MCF 10A (cell line): Measurements from ENCODE around the gene TRDN. TPM values are rescaled to one million over a fixed set of nuclear protein-coding genes. Genes with fewer than 3 reads are reported as not detected.
A peak's percentile ranks its signal among the peaks of the same experiment; 100 is the strongest.
"Not testable (repeated sequence)": the region's sequence is repeated elsewhere in the genome, so short reads cannot be mapped to it uniquely, and the experiment has no call there.

ENCODE experiments used
- BruUV-seq: library from RNA; stranded (reverse); fragments of 400-500 nt; replicated peaks from 2 replicates; lab custom pipeline; 2021; lab: Mats Ljungman, UMichigan
- CTCF ChIA-PET: fragments of 300-600 bp; sonication (Branson Sonifier 250); formaldehyde crosslinking; extraction: SDS; loops from one replicate; lab custom pipeline; 2021; ENCODE audit warnings: antibody characterized with exemption, inconsistent platforms; lab: Yijun Ruan, JAX
- POLR2A ChIA-PET: fragments of 300-600, 350-650 bp; sonication (Branson Sonifier 250); formaldehyde crosslinking; extraction: SDS; loops from one replicate; lab custom pipeline; 2020; ENCODE audit warnings: antibody characterized with exemption, inconsistent platforms; lab: Yijun Ruan, JAX
- DNase-seq: peaks from one replicate; pipeline ENCODE4 v3.0.0-alpha.2; 2018; ENCODE audit not compliant: unreplicated experiment
- H3K27ac Mint-ChIP-seq: one replicate; pipeline ENCODE4 v1.8.0; 2022; ENCODE audit warnings: mild to moderate bottlenecking, low read depth, mixed read lengths; ENCODE audit not compliant: unreplicated experiment
- H3K27me3 Mint-ChIP-seq: one replicate; pipeline ENCODE4 v1.8.0; 2022; ENCODE audit warnings: mixed read lengths; ENCODE audit not compliant: insufficient read depth, unreplicated experiment
- H3K36me3 Mint-ChIP-seq: one replicate; pipeline ENCODE4 v1.8.0; 2022; ENCODE audit warnings: mild to moderate bottlenecking, moderate library complexity, mixed read lengths; ENCODE audit not compliant: insufficient read depth, unreplicated experiment
- H3K4me1 Mint-ChIP-seq: one replicate; pipeline ENCODE4 v1.8.0; 2022; ENCODE audit warnings: mixed read lengths; ENCODE audit not compliant: insufficient read depth, unreplicated experiment
- H3K4me3 Mint-ChIP-seq: one replicate; pipeline ENCODE4 v1.8.0; 2022; ENCODE audit warnings: mild to moderate bottlenecking, moderate library complexity, mixed read lengths; ENCODE audit not compliant: unreplicated experiment
- H3K9me3 Mint-ChIP-seq: one replicate; pipeline ENCODE4 v1.8.0; 2022; ENCODE audit warnings: mixed read lengths; ENCODE audit not compliant: unreplicated experiment
- intact Hi-C: fragments of 100-400 bp; cut with micrococcal nuclease; formaldehyde crosslinking; loops from 2 replicates; pipeline ENCODE4 v1.14.1; 2022
- total RNA-seq: library from RNA; stranded (reverse); gene quantifications from 2 replicates; pipeline ENCODE4 v1.2.3, GENCODE V29; 2022
- TF ChIP-seq, protein P1 (sequence below): fragments of 200-600 bp; IDR thresholded peaks from one replicate; pipeline ENCODE4 v1.8.0; 2022; ENCODE audit warnings: antibody characterized with exemption, mild to moderate bottlenecking; ENCODE audit not compliant: unreplicated experiment

Gene TRDN
- total RNA-seq, 1 experiment from 2014 or later = not detected

DNA sequence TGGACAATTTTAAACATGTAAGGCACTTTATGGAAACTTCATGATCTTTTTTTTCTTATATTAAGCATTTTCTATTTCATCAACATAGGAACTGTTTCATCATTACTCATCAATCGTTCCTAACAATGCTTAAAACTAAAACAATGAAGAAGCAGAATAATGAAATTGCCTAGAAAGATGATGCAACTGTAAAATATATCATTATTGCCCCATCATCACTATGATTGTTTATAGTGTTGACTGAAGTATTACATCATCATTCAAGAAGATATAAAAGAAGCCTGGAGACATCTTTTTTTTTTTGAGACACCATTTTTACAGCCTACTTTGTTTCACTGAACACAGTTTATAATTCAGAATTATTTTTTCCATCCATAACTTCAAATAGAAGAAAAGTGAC is 147.2 kb downstream of the TRDN start:
- BruUV-seq = no TSS peak
- CTCF ChIA-PET = no interaction called here

DNA sequence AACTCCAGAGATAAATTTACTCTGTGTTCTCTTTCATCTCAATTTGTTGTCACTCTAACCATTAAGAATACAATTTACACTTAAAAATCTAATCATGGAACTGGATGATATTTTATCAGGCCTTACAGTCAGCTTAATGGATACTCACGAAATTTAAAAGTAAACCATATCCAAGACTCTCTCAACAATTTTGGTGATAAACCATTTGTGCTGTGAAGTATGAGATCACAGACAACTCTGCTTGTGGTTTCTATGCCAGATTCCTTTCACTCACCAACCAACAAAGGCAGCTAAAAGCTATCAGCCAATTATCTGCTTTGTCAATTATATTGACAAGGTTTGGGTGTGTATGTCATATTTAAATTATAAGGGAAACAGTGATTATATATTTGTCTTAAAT is 155.8 kb downstream of the TRDN start:
- Mint-ChIP-seq H3K9me3 (no peaks in the 10 kb centered on the region), H3K27ac (no peak overlapping the region), H3K36me3 (no peaks in the 10 kb centered on the region), H3K27me3 (peaks cover 79% of the 10 kb centered on the region), H3K4me1 (no peaks in the 10 kb centered on the region), H3K4me3 (no peak overlapping the region)
- intact Hi-C loops = no loop called here
- TF ChIP-seq, protein P1, sequence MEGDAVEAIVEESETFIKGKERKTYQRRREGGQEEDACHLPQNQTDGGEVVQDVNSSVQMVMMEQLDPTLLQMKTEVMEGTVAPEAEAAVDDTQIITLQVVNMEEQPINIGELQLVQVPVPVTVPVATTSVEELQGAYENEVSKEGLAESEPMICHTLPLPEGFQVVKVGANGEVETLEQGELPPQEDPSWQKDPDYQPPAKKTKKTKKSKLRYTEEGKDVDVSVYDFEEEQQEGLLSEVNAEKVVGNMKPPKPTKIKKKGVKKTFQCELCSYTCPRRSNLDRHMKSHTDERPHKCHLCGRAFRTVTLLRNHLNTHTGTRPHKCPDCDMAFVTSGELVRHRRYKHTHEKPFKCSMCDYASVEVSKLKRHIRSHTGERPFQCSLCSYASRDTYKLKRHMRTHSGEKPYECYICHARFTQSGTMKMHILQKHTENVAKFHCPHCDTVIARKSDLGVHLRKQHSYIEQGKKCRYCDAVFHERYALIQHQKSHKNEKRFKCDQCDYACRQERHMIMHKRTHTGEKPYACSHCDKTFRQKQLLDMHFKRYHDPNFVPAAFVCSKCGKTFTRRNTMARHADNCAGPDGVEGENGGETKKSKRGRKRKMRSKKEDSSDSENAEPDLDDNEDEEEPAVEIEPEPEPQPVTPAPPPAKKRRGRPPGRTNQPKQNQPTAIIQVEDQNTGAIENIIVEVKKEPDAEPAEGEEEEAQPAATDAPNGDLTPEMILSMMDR = no peak
- POLR2A ChIA-PET = no interaction called here
- no peak for DNase-seq
- no TSS peak for BruUV-seq
- CTCF ChIA-PET = no interaction called here

More for the DNA sequence above, 147.2 kb downstream of the TRDN start:
- Mint-ChIP-seq H3K27me3 (peaks cover 99% of the 10 kb centered on the region), H3K27ac (no peak overlapping the region), H3K4me3 (no peak overlapping the region), H3K4me1 (no peaks in the 10 kb centered on the region), H3K9me3 (no peaks in the 10 kb centered on the region), H3K36me3 (no peaks in the 10 kb centered on the region)
- peak; percentile 35 for DNase-seq
- intact Hi-C loops = no loop called here
- TF ChIP-seq, protein P1 = no peak
- POLR2A ChIA-PET = no interaction called here

DNA sequence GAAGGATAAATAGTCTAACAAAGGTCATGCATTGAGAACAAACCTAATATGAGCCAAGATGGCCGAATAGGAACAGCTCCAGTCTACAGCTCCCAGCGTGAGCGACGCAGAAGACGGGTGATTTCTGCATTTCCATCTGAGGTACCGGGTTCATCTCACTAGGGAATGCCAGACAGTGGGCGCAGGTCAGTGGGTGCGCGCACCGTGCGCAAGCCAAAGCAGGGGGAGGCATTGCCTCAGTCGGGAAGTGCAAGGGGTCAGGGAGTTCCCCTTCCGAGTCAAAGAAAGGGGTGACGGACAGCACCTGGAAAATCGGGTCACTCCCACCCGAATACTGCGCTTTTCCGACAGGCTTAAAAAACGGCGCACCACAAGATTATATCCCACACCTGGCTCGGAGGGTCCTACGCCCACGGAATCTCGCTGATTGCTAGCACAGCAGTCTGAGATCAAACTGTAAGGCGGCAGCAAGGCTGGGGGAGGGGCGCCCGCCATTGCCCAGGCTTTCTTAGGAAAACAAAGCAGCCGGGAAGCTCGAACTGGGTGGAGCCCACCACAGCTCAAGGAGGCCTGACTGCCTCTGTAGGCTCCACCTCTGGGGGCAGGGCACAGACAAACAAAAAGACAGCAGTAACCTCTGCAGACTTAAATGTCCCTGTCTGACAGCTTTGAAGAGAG is 164.6 kb downstream of the TRDN start:
- CTCF ChIA-PET, H3K4me3 Mint-ChIP-seq, BruUV-seq, H3K36me3 Mint-ChIP-seq, DNase-seq, H3K27ac Mint-ChIP-seq, POLR2A ChIA-PET, intact Hi-C loops, H3K9me3 Mint-ChIP-seq, H3K4me1 Mint-ChIP-seq: not testable (repeated sequence)
- peaks cover 67% of the 10 kb centered on the region for H3K27me3 Mint-ChIP-seq

DNA sequence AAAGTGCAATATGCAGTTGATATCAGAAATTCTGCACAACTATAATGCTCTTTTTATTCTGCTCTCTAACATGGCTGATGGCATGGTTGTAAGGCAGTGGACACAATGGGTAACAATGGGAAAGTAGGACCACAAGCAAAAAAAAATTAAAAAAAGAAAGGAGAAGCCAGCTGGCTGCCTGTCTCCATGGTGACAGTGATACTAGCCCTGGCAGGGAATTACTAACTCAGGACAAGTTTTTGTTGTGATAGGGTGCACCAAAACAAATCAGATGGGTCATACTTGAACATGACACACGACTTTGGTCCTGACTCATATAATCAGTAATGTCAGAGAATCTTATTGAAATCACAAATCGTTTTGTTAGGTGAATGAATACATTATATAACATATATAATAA is 169.4 kb downstream of the TRDN start:
- Mint-ChIP-seq H3K4me1 (no peaks in the 10 kb centered on the region), H3K27ac (no peak overlapping the region), H3K9me3 (no peaks in the 10 kb centered on the region), H3K36me3 (no peaks in the 10 kb centered on the region), H3K27me3 (peaks cover 97% of the 10 kb centered on the region), H3K4me3 (no peak overlapping the region)
- POLR2A ChIA-PET = interaction anchor here (0.6 kb wide), 1 partner anchor 21 kb away, joined by 5 read pairs; no protein-coding TSS in a partner anchor
- CTCF ChIA-PET = interaction anchor here (0.7 to 1.0 kb wide), 2 partner anchors 51 to 99 kb away, joined by 3 to 4 read pairs; no protein-coding TSS in a partner anchor
- DNase-seq = no peak
- TF ChIP-seq, protein P1 = no peak
- no TSS peak for BruUV-seq
- intact Hi-C loops = no loop called here
